GM12878 (cell line): ENCODE measurements around the gene PIGN. TPM values are rescaled to one million over a fixed set of nuclear protein-coding genes. Genes with fewer than 3 reads are reported as not detected.

ENCODE experiments used
- ATAC-seq: fragments of 200-7000 bp; cut with Tn5 transposase; 3 replicates; pipeline ENCODE4 v1.9.1; 2020; ENCODE audit warnings: mild to moderate bottlenecking, moderate library complexity
- BruUV-seq: library from RNA; stranded (reverse); fragments of 400-500 nt; replicated peaks from 2 replicates; lab custom pipeline; 2021; lab: Mats Ljungman, UMichigan
- CTCF ChIA-PET: fragments of 300-600 bp; sonication (Branson Sonifier 250); formaldehyde crosslinking; extraction: SDS; loops from one replicate; lab custom pipeline; 2021; ENCODE audit warnings: inconsistent platforms; lab: Yijun Ruan, JAX
- POLR2A ChIA-PET: fragments of 350-600 bp; formaldehyde crosslinking; extraction: SDS; loops from one replicate; lab custom pipeline; 2021; ENCODE audit warnings: inconsistent platforms; lab: Charles Lee
- RAD21 ChIA-PET: fragments of 300-600 bp; sonication (Branson Sonifier 250); formaldehyde crosslinking; loops from one replicate; lab custom pipeline; 2023; ENCODE audit warnings: antibody characterized with exemption; ENCODE audit not compliant: unreplicated experiment; lab: Charles Lee
- SMC1A ChIA-PET: fragments of 300-600 bp; sonication (Branson Sonifier 250); formaldehyde crosslinking; loops from one replicate; lab custom pipeline; 2023; ENCODE audit not compliant: unreplicated experiment, uncharacterized antibody; lab: Charles Lee
- DNase-seq: peaks from one replicate; pipeline ENCODE4 v3.0.0-alpha.2; 2011; ENCODE audit warnings: low read depth, low spot score
- FAIRE-seq: peaks from 3 replicates; lab custom pipeline; 2011; peaks lifted over from hg19 to GRCh38; lab: Jason Lieb, UNC
- H2AFZ ChIP-seq: 2 replicates; pipeline ENCODE4 v1.6.0; 2011; ENCODE audit warnings: low read depth, low read length, control low read depth; ENCODE audit not compliant: control insufficient read depth
- H3K27ac ChIP-seq: 2 replicates; pipeline ENCODE4 v1.5.1; 2011; ENCODE audit warnings: control low read depth; ENCODE audit not compliant: control insufficient read depth, insufficient read depth
- H3K27me3 ChIP-seq, 2 experiments: replicated peaks in 1 of 2; 2 replicates each; pipeline versions ENCODE4 v1.6.0 to v1.6.1; 2011; ENCODE audit warnings: low read length in 1 of 2; ENCODE audit not compliant: control insufficient read depth in 2 of 2, insufficient read depth in 2 of 2
- H3K36me3 ChIP-seq, 2 experiments: 2 replicates each; pipeline ENCODE4 v1.5.1; 2011; ENCODE audit warnings: low read length in 1 of 2; ENCODE audit not compliant: control insufficient read depth in 2 of 2, insufficient read depth in 2 of 2
- H3K4me1 ChIP-seq: 2 replicates; pipeline ENCODE4 v1.6.1; 2011; ENCODE audit warnings: mild to moderate bottlenecking, low read length, moderate library complexity, mixed read lengths; ENCODE audit not compliant: control insufficient read depth, insufficient read depth
- H3K4me2 ChIP-seq: 2 replicates; pipeline ENCODE4 v1.6.0; 2011; ENCODE audit warnings: control low read depth; ENCODE audit not compliant: control insufficient read depth, insufficient read depth
- H3K4me3 ChIP-seq: fragments of 200-600 bp; sonication (generic); 2 replicates; pipeline ENCODE4 v1.5.1; 2016
- H3K79me2 ChIP-seq: 2 replicates; pipeline ENCODE4 v1.6.0; 2011; ENCODE audit warnings: low read length; ENCODE audit not compliant: control insufficient read depth, insufficient read depth
- H3K9ac ChIP-seq: 2 replicates; pipeline ENCODE4 v1.8.0; 2011; ENCODE audit warnings: low read length, control low read depth, mixed read lengths; ENCODE audit not compliant: control insufficient read depth, insufficient read depth
- H3K9me3 ChIP-seq: replicated peaks from 3 replicates; pipeline ENCODE4 v1.5.1; 2011; ENCODE audit warnings: mild to moderate bottlenecking, low read length; ENCODE audit not compliant: control insufficient read depth, insufficient read depth
- H4K20me1 ChIP-seq: 2 replicates; pipeline ENCODE4 v1.6.0; 2011; ENCODE audit not compliant: control insufficient read depth, insufficient read depth
- EED ChIP-seq: sonication (generic); IDR thresholded peaks from 2 replicates; pipeline ENCODE4 v1.6.1; 2016; ENCODE audit warnings: antibody characterized with exemption, low read depth
- IKZF1 ChIP-seq: fragments of 450-650 bp; conservative IDR thresholded peaks from 2 replicates; pipeline ENCODE4 v1.6.1; 2017; ENCODE audit warnings: antibody characterized with exemption, mild to moderate bottlenecking
- IKZF2 ChIP-seq, 2 experiments: fragments of 450-650 bp; IDR thresholded peaks; 2 replicates each; pipeline ENCODE4 v1.6.1; 2017; ENCODE audit warnings: mild to moderate bottlenecking in 2 of 2, moderate library complexity in 2 of 2
- IRF3 ChIP-seq: fragments of 450-650 bp; IDR thresholded peaks from 2 replicates; pipeline ENCODE4 v1.6.1; 2014; ENCODE audit warnings: mild to moderate bottlenecking
- IRF5 ChIP-seq: fragments of 450-650 bp; IDR thresholded peaks from 2 replicates; pipeline ENCODE4 v1.6.1; 2017; ENCODE audit warnings: borderline replicate concordance
- KAT2A ChIP-seq: conservative IDR thresholded peaks from 2 replicates; pipeline ENCODE4 v1.6.1; 2011; ENCODE audit warnings: low read depth, low read length; ENCODE audit not compliant: control insufficient read depth
- MYB ChIP-seq: fragments of 150-350 bp; IDR thresholded peaks from 2 replicates; pipeline ENCODE4 v1.6.1; 2014; ENCODE audit warnings: mild to moderate bottlenecking, low read depth, low read length, borderline replicate concordance
- NBN ChIP-seq: fragments of 450-650 bp; IDR thresholded peaks from 2 replicates; pipeline ENCODE4 v1.6.1; 2016
- NFYA ChIP-seq: IDR thresholded peaks from 2 replicates; pipeline ENCODE4 v1.6.1; 2011; ENCODE audit warnings: low read depth, mild to moderate bottlenecking, low read length, improper control_type of control experiment, borderline replicate concordance
- NR2C2 ChIP-seq: IDR thresholded peaks from 2 replicates; pipeline ENCODE4 v1.6.1; 2011; ENCODE audit warnings: borderline replicate concordance, low read depth; ENCODE audit not compliant: control insufficient read depth, insufficient read length
- NRF1 ChIP-seq: conservative IDR thresholded peaks from 2 replicates; pipeline ENCODE4 v1.6.1; 2011; ENCODE audit warnings: mild to moderate bottlenecking, low read depth, low read length, improper control_type of control experiment
- SMAD5 ChIP-seq: IDR thresholded peaks from 2 replicates; pipeline ENCODE4 v1.6.1; 2016; ENCODE audit warnings: antibody characterized with exemption, low read depth
- ZNF207 ChIP-seq: fragments of 450-650 bp; IDR thresholded peaks from 2 replicates; pipeline ENCODE4 v1.6.1; 2014; ENCODE audit warnings: antibody characterized with exemption, mild to moderate bottlenecking, borderline replicate concordance
- ZNF384 ChIP-seq: IDR thresholded peaks from 2 replicates; pipeline ENCODE4 v1.6.1; 2012; ENCODE audit warnings: low read depth, mild to moderate bottlenecking, low read length, improper control_type of control experiment, borderline replicate concordance
- WGBS: methylation state at CpG from one replicate; pipeline ENCODE4 v1.1.6; 2016; ENCODE audit warnings: low lambda C conversion rate; ENCODE audit not compliant: insufficient replicate concordance, insufficient coverage; ENCODE audit errors: missing lambda C conversion rate; 5-methylcytosine and 5-hydroxymethylcytosine counted together
- in situ Hi-C: fragments of 300-500 bp; cut with MboI; formaldehyde crosslinking; loops from 9 replicates; pipeline ENCODE4 v1.14.3; 2018; ENCODE audit warnings: mixed read lengths
- intact Hi-C: fragments of 100-400 bp; cut with micrococcal nuclease; formaldehyde crosslinking; loops from one replicate; pipeline ENCODE4 v1.14.2; 2022; ENCODE audit not compliant: unreplicated experiment
- polyA plus RNA-seq, 11 experiments: library from polyadenylated mRNA; depleted of rRNA in 4 of 11; unstranded in 6 of 11; stranded (reverse) in 5 of 11; fragments of >200 nt; fragmentation: Nextera tagmentation in 4 of 11; fragmentation: Illumina TruSeq in 1 of 11; extraction: Ambion mirVana in 4 of 11; extraction: Trizol in 1 of 11; gene quantifications; 1 replicate in 1 of 11; 2 replicates in 10 of 11; pipeline versions ENCODE4 v1.2.1 to v1.2.3, GENCODE V29; 2011 to 2016; ENCODE audit warnings: inconsistent platforms in 2 of 11, missing spikeins in 2 of 11, low read depth in 1 of 11
- total RNA-seq, 4 experiments: library from RNA; depleted of rRNA in 3 of 4; stranded (reverse); fragments of >200 nt in 3 of 4; fragmentation: Illumina TruSeq in 1 of 4; extraction: Trizol in 1 of 4; gene quantifications; 2 replicates each; pipeline versions ENCODE4 v1.2.1 to v1.2.3, GENCODE V29; 2013 to 2021
- TF ChIP-seq, protein P1 (sequence below): fragments of 450-650 bp; formaldehyde crosslinking; IDR thresholded peaks from 2 replicates; pipeline ENCODE4 v1.4.0; 2022; ENCODE audit warnings: mild to moderate bottlenecking, moderate library complexity

The PIGN gene
- total and polyA plus RNA-seq, 10 of the 15 experiments (the other 5 are each of a cell fraction or from before 2014, with no cell fraction given) = 6.9 to 25.4 (median 18.7) TPM

DNA sequence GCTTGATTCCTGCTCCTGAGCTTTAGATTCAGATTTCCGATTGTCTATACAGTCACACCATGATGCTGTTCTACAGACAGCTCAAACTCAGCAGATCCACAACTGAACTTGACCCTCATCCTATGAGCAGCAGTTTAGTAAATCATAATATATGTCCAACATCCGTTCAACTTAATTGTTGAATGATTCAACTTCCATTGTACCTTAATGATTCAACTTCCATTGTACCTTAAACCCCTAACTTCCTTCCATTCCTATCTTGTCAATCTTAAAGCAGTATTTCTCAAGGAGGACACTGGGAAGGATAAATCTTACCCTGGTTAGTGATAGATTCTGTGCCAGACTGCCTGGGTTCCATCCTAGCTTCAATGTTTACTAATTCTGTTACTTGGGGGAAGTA, 60.1 kb downstream of the PIGN start:
- H3K4me2 ChIP-seq = no peak overlapping the region
- ChIA-PET CTCF (interaction anchor here (0.5 to 6.0 kb wide), 7 partner anchors 18 to 658 kb away, joined by 3 to 71 read pairs (median 3); no protein-coding TSS in a partner anchor), POLR2A (no interaction called here), SMC1A (interaction anchor here (1.1 to 1.6 kb wide), 5 partner anchors 13 to 547 kb away, joined by 3 to 10 read pairs (median 4); no protein-coding TSS in a partner anchor), RAD21 (interaction anchor here (0.8 kb wide), 1 partner anchor 13 kb away, joined by 3 read pairs; no protein-coding TSS in a partner anchor)
- H3K79me2 ChIP-seq = no peaks in the 10 kb centered on the region
- H3K27ac ChIP-seq = no peak overlapping the region
- no peaks in the 10 kb centered on the region for H4K20me1 ChIP-seq
- no peaks in the 10 kb centered on the region for H3K27me3 ChIP-seq
- intact Hi-C loops = no loop called here
- no peak overlapping the region for H2AFZ ChIP-seq
- ATAC-seq = no peak
- WGBS = 100% methylated on average over 2 of the region's 2 CpGs
- no peaks in the 10 kb centered on the region for H3K9me3 ChIP-seq
- TF ChIP-seq MYB = no peak
- no peak for TF ChIP-seq NR2C2
- no peak for TF ChIP-seq SMAD5
- no peak for TF ChIP-seq KAT2A
- TF ChIP-seq ZNF384 = no peak
- no peak for TF ChIP-seq NBN
- TF ChIP-seq EED = no peak
- TF ChIP-seq ZNF207 = no peak
- TF ChIP-seq IRF5 = no peak
- no peak for TF ChIP-seq IKZF2 (IDR thresholded peaks at IDR 0.05)
- no peak for TF ChIP-seq IKZF1
- TF ChIP-seq, protein P1, sequence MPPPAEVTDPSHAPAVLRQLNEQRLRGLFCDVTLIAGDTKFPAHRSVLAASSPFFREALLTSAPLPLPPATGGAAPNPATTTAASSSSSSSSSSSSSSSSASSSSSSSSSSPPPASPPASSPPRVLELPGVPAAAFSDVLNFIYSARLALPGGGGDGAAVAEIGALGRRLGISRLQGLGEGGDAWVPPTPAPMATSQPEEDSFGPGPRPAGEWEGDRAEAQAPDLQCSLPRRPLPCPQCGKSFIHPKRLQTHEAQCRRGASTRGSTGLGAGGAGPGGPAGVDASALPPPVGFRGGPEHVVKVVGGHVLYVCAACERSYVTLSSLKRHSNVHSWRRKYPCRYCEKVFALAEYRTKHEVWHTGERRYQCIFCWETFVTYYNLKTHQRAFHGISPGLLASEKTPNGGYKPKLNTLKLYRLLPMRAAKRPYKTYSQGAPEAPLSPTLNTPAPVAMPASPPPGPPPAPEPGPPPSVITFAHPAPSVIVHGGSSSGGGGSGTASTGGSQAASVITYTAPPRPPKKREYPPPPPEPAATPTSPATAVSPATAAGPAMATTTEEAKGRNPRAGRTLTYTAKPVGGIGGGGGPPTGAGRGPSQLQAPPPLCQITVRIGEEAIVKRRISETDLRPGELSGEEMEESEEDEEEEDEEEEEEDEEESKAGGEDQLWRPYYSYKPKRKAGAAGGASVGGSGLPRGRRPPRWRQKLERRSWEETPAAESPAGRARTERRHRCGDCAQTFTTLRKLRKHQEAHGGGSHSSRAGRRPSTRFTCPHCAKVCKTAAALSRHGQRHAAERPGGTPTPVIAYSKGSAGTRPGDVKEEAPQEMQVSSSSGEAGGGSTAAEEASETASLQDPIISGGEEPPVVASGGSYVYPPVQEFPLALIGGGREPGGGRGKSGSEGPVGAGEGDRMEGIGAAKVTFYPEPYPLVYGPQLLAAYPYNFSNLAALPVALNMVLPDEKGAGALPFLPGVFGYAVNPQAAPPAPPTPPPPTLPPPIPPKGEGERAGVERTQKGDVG (CRISPR knock-in tag) = no peak
- TF ChIP-seq IRF3 = no peak
- no peak for TF ChIP-seq NRF1
- no peak for TF ChIP-seq NFYA
- no peaks in the 10 kb centered on the region for H3K4me1 ChIP-seq
- DNase-seq = no peak
- in situ Hi-C loops = loop anchor here (10.0 kb wide), 1 partner anchor 222 kb away; no protein-coding TSS in a partner anchor
- H3K36me3 ChIP-seq = no peaks in the 10 kb centered on the region
- H3K4me3 ChIP-seq = no peak overlapping the region
- FAIRE-seq = no peak
- no peak overlapping the region for H3K9ac ChIP-seq
- BruUV-seq = no TSS peak
